ENCODE data around the gene GALNT17. TPM values are rescaled to one million over a fixed set of nuclear protein-coding genes. Genes with fewer than 3 reads are reported as not detected.
"Not testable (repeated sequence)": the region's sequence is repeated elsewhere in the genome, so short reads cannot be mapped to it uniquely, and the experiment has no call there.

The GALNT17 gene
- total RNA-seq, 1 experiment from 2014 or later = not detected

DNA sequence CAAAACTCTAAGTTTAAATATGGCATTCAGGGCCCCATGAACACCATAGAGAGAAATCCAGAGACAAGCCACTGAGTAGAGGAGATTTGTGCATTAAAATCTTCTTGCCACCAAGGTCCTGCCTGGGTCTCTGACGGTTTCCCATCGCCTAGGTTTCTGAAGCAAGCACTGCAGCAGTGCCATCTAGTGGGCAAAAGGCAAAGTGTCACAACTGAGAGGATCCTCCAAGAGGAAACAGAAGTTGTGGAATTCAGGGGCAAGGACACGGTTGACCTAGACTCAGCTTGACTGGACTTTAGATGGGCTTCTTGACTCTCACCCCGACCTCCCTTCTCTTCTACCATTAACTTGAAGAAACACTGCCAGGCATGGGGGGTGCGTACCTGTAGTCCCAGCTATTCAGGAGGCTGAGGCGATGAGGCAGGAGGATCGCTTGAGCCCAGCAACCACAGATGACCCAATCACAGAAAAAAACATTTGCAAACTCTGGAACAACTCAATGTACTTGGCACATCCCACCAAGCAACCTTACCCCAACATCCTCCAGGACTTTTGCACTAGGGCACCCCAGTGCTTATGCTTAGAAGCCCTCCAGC is 604.1 kb downstream of the GALNT17 start:
- no peak overlapping the region for H3K4me2 ChIP-seq (ENCODE audit: low read length)
- H2AFZ ChIP-seq (ENCODE audit: low read length) = no peak overlapping the region
- H3K36me3 ChIP-seq (ENCODE audit: low read depth, low read length) = no peaks in the 10 kb centered on the region
- ATAC-seq (peak; percentile 73), DNase-seq (peak; percentile 66)
- no peaks in the 10 kb centered on the region for H3F3A ChIP-seq (ENCODE audit: low read length, unreplicated experiment)
- ChIA-PET POLR2A (ENCODE audit: unreplicated experiment) (no interaction called here), CTCF (no interaction called here)
- H3K27me3 ChIP-seq (ENCODE audit: low read length) = no peaks in the 10 kb centered on the region
- H4K20me1 ChIP-seq (ENCODE audit: low read length) = no peaks in the 10 kb centered on the region
- intact Hi-C loops (cut with micrococcal nuclease) = loop anchor here (1.0 kb wide), 1 partner anchor 879 kb away; no protein-coding TSS in a partner anchor
- no peak overlapping the region for H3K4me3 ChIP-seq (ENCODE audit: low read length)
- no peaks in the 10 kb centered on the region for H3K79me2 ChIP-seq (ENCODE audit: low read length)
- no peak overlapping the region for H3K27ac ChIP-seq (ENCODE audit: low read length)
- no peaks in the 10 kb centered on the region for H3K9me3 ChIP-seq (ENCODE audit: low read length)
- no peaks in the 10 kb centered on the region for H3K4me1 ChIP-seq (ENCODE audit: insufficient read depth, low read length)
- no TSS peak for BruUV-seq (replicated peaks)
- no peaks in the 10 kb centered on the region for H3K9me2 ChIP-seq (replicated peaks; ENCODE audit: low read length)
- no peak overlapping the region for H3K9ac ChIP-seq (ENCODE audit: low read length)
- no peak for TF ChIP-seq EZH2 (IDR thresholded peaks at IDR 0.05; ENCODE audit: low read length, unreplicated experiment)
- TF ChIP-seq, protein P1, sequence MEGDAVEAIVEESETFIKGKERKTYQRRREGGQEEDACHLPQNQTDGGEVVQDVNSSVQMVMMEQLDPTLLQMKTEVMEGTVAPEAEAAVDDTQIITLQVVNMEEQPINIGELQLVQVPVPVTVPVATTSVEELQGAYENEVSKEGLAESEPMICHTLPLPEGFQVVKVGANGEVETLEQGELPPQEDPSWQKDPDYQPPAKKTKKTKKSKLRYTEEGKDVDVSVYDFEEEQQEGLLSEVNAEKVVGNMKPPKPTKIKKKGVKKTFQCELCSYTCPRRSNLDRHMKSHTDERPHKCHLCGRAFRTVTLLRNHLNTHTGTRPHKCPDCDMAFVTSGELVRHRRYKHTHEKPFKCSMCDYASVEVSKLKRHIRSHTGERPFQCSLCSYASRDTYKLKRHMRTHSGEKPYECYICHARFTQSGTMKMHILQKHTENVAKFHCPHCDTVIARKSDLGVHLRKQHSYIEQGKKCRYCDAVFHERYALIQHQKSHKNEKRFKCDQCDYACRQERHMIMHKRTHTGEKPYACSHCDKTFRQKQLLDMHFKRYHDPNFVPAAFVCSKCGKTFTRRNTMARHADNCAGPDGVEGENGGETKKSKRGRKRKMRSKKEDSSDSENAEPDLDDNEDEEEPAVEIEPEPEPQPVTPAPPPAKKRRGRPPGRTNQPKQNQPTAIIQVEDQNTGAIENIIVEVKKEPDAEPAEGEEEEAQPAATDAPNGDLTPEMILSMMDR (conservative IDR thresholded peaks at IDR 0.05; ENCODE audit: low read depth, low read length) = peak; percentile 82

DNA sequence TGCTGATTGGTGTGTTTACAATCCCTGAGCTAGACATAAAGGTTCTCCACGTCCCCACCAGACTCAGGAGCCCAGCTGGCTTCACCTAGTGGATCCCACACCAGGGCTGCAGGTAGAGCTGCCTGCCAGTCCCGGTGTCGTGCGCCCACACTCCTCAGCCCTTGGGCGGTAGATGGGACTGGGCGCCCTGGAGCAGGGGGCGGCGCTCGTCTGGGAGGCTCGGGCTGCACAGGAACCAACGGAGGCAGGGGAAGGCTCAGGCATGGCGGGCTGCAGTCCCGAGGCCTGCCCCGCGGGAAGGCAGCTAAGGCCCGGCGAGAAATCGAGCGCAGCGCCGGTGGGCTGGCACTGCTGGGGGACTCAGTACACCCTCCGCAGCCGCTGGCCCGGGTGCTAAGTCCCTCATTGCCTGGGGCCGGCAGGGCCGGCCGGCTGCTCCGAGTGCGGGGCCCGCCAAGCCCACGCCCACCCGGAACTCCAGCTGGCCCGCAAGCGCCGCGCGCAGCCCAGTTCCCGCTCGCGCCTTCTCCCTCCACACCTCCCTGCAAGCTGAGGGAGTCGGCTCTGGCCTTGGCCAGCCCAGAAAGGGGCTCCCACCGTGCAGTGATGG is 606.1 kb downstream of the GALNT17 start:
- CTCF ChIA-PET; H3K4me1 ChIP-seq (ENCODE audit: insufficient read depth, low read length); BruUV-seq (replicated peaks); POLR2A ChIA-PET (ENCODE audit: unreplicated experiment); DNase-seq; H4K20me1 ChIP-seq (ENCODE audit: low read length); H3K27me3 ChIP-seq (ENCODE audit: low read length); intact Hi-C loops (cut with micrococcal nuclease); H2AFZ ChIP-seq (ENCODE audit: low read length); H3F3A ChIP-seq (ENCODE audit: low read length, unreplicated experiment); H3K79me2 ChIP-seq (ENCODE audit: low read length); H3K4me3 ChIP-seq (ENCODE audit: low read length); H3K36me3 ChIP-seq (ENCODE audit: low read depth, low read length); H3K9ac ChIP-seq (ENCODE audit: low read length); H3K27ac ChIP-seq (ENCODE audit: low read length); H3K4me2 ChIP-seq (ENCODE audit: low read length); H3K9me2 ChIP-seq (replicated peaks; ENCODE audit: low read length); ATAC-seq; H3K9me3 ChIP-seq (ENCODE audit: low read length): not testable (repeated sequence)

DNA sequence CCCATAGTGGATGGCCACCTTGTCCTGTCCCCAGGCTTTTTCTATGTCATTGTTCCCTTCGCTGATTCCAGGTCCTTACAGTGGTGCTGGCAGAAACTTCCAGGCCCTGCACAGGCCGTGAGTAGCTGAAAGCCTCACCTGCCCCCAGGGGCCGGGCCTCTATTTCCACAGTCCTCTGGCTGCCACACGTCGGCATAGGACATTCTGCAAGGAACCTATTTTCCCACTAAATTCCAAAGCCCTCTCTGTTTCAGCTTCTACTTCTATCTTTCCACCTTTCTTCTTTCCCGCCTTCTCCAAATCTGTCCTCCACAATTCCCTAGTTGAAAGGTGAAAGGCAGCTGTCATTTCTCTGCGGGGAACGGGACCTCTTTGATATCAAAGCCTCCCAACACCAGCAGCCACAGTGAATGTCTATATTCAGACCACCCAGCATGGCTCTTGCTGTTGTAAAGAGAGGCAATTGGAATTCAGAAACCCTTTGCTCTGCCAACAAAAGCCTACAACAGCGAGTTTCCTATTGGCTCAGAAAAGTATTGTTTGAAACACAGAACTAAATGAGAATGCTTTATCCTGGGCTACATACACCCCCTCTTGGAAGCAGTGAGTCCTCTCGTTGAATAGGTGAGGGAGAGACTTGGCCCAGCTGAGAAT is 607.7 kb downstream of the GALNT17 start:
- intact Hi-C loops (cut with micrococcal nuclease) = no loop called here
- BruUV-seq (replicated peaks) = no TSS peak

More for the DNA sequence above, 607.7 kb downstream of the GALNT17 start:
- Histone ChIP-seq H3K36me3 (ENCODE audit: low read depth, low read length) (no peaks in the 10 kb centered on the region), H3K4me1 (ENCODE audit: insufficient read depth, low read length) (no peaks in the 10 kb centered on the region), H3K4me3 (ENCODE audit: low read length) (no peak overlapping the region), H3K9me2 (replicated peaks; ENCODE audit: low read length) (no peaks in the 10 kb centered on the region), H3F3A (ENCODE audit: low read length, unreplicated experiment) (no peaks in the 10 kb centered on the region), H3K9me3 (ENCODE audit: low read length) (no peaks in the 10 kb centered on the region), H2AFZ (ENCODE audit: low read length) (no peak overlapping the region), H3K4me2 (ENCODE audit: low read length) (no peak overlapping the region), H3K79me2 (ENCODE audit: low read length) (no peaks in the 10 kb centered on the region), H3K27ac (ENCODE audit: low read length) (no peak overlapping the region), H3K27me3 (ENCODE audit: low read length) (no peaks in the 10 kb centered on the region), H4K20me1 (ENCODE audit: low read length) (no peaks in the 10 kb centered on the region), H3K9ac (ENCODE audit: low read length) (no peak overlapping the region)
- ChIA-PET POLR2A (ENCODE audit: unreplicated experiment) (no interaction called here), CTCF (no interaction called here)
- DNase-seq (no peak), ATAC-seq (no peak)
- no peak for TF ChIP-seq EZH2phosphoT487 (IDR thresholded peaks at IDR 0.05; ENCODE audit: borderline replicate concordance, low read length)
- TF ChIP-seq EZH2 (IDR thresholded peaks at IDR 0.05; ENCODE audit: low read length, unreplicated experiment) = no peak
- TF ChIP-seq, protein P1 (conservative IDR thresholded peaks at IDR 0.05; ENCODE audit: low read depth, low read length) = no peak
